Common myeloid progenitor, CD34-positive (primary cell): ENCODE data around the gene RRM1.
A peak's percentile ranks its signal among the peaks of the same experiment; 100 is the strongest.

Source experiments
- CTCF ChIA-PET: fragments of 350-600 bp; sonication (Branson Sonifier 250); formaldehyde crosslinking; loops from one replicate; lab custom pipeline; 2021; ENCODE audit warnings: antibody characterized with exemption; lab: Charles Lee
- POLR2A ChIA-PET: fragments of 350-600 bp; sonication (Branson Sonifier 250); formaldehyde crosslinking; loops from one replicate; lab custom pipeline; 2021; ENCODE audit warnings: antibody characterized with exemption; lab: Charles Lee
- DNase-seq, 3 donors: peaks; one replicate each; pipeline versions ENCODE4 v3.0.0 to v3.0.0-alpha.2; 2013
- H3K27ac ChIP-seq, 2 experiments: 1 replicate in 1 of 2; 2 replicates in 1 of 2; pipeline ENCODE4 v1.7.0; 2013; ENCODE audit warnings: inconsistent platforms in 2 of 2, low read length in 2 of 2, mild to moderate bottlenecking in 2 of 2, low read depth in 1 of 2, moderate library complexity in 1 of 2; ENCODE audit not compliant: severe bottlenecking in 2 of 2, insufficient read depth in 1 of 2, poor library complexity in 1 of 2
- H3K27me3 ChIP-seq, 5 experiments: replicated peaks in 2 of 5; 1 replicate in 3 of 5; 2 replicates in 2 of 5; pipeline versions ENCODE4 v1.6.1 to v1.7.0; 2013; ENCODE audit warnings: low read length in 4 of 5, mild to moderate bottlenecking in 2 of 5, moderate library complexity in 2 of 5, inconsistent platforms in 1 of 5; ENCODE audit not compliant: insufficient read depth in 5 of 5, control insufficient read depth in 4 of 5
- H3K36me3 ChIP-seq, 4 experiments: 1 replicate in 2 of 4; 2 replicates in 2 of 4; pipeline versions ENCODE4 v1.6.1 to v1.7.0; 2013; ENCODE audit warnings: low read length in 3 of 4, control low read depth in 1 of 4, mild to moderate bottlenecking in 1 of 4; ENCODE audit not compliant: control insufficient read depth in 4 of 4, insufficient read depth in 4 of 4
- H3K4me1 ChIP-seq, 4 experiments: 1 replicate in 3 of 4; 2 replicates in 1 of 4; pipeline versions ENCODE4 v1.6.1 to v1.7.1; 2013; ENCODE audit warnings: low read length in 3 of 4, mild to moderate bottlenecking in 3 of 4, control low read depth in 1 of 4, inconsistent platforms in 1 of 4, moderate library complexity in 1 of 4; ENCODE audit not compliant: control insufficient read depth in 4 of 4, insufficient read depth in 4 of 4; ENCODE audit errors: control extremely low read depth in 1 of 4
- H3K4me3 ChIP-seq, 7 experiments: 1 replicate in 4 of 7; 2 replicates in 3 of 7; pipeline versions ENCODE4 v1.5.1 to v1.7.0; 2013; ENCODE audit warnings: mild to moderate bottlenecking in 7 of 7, low read length in 6 of 7, moderate library complexity in 6 of 7, inconsistent platforms in 2 of 7, low read depth in 2 of 7, control low read depth in 1 of 7; ENCODE audit not compliant: insufficient read depth in 4 of 7, control insufficient read depth in 1 of 7; ENCODE audit errors: extremely low read depth in 1 of 7
- H3K9me3 ChIP-seq, 5 experiments: 1 replicate in 4 of 5; 2 replicates in 1 of 5; pipeline versions ENCODE4 v1.6.1 to v1.7.1; 2013; ENCODE audit warnings: low read length in 4 of 5, mild to moderate bottlenecking in 2 of 5, inconsistent platforms in 1 of 5, low read depth in 1 of 5, moderate library complexity in 1 of 5; ENCODE audit not compliant: control insufficient read depth in 4 of 5, insufficient read depth in 2 of 5; ENCODE audit errors: control extremely low read depth in 1 of 5
- WGBS: methylation state at CpG from one replicate; pipeline ENCODE4 v1.1.5; 2013; ENCODE audit not compliant: insufficient coverage; 5-methylcytosine and 5-hydroxymethylcytosine counted together

RRM1 gene

GRCh38 chr11:4065086-4065485, 29.5 kb upstream of the RRM1 start:
- WGBS: no CpG with 5 or more reads among the region's 1 CpG
- Histone ChIP-seq H3K4me3 (no peak overlapping the region), H3K36me3 (peaks cover 5 to 25% (median 10%) of the 10 kb centered on the region in 4 experiments), H3K27me3 (no peaks in the 10 kb centered on the region), H3K4me1 (peaks cover 8 to 61% (median 39%) of the 10 kb centered on the region in 4 experiments), H3K27ac (no peak overlapping the region), H3K9me3 (no peaks in the 10 kb centered on the region)
- POLR2A ChIA-PET: no interaction called here
- CTCF ChIA-PET: interaction anchor here (0.8 to 15.6 kb wide), 5 partner anchors 8 to 218 kb away, joined by 3 to 423 read pairs (median 15); partner anchors contain the start of genes RHOG and STIM1
- no peak for DNase-seq

GRCh38 chr11:4065601-4066377, 28.8 kb upstream of the RRM1 start:
- Histone ChIP-seq H3K9me3 (no peaks in the 10 kb centered on the region), H3K4me1 (peaks cover 8 to 64% (median 40%) of the 10 kb centered on the region in 4 experiments), H3K4me3 (no peak overlapping the region), H3K27ac (no peak overlapping the region), H3K36me3 (peaks cover 0 to 21% (median 3%) of the 10 kb centered on the region in 4 experiments), H3K27me3 (no peaks in the 10 kb centered on the region)
- no peak for DNase-seq
- CTCF ChIA-PET: interaction anchor here (0.7 to 15.6 kb wide), 10 partner anchors 8 to 246 kb away, joined by 3 to 423 read pairs (median 4); partner anchors contain the start of genes RHOG and STIM1
- POLR2A ChIA-PET: no interaction called here
- no CpG with 5 or more reads among the region's 2 CpGs for WGBS

DNA sequence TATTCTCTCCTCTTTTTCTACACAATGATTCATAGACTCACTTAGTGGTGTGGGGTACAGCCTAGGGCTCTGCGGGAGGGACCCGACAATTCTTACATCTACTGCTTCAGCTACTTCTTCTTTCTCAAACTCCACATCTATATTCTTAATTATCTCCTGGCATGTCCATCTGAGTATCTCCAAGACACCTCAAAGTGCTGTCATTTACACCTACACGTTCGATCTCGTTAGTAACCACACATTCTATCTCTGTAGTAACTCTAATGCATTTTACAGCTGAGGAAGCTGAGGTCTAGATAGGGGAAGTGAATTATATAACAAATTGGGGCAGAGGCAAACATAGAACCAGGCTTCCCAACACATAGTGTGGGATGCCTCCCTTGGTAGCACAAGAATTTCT, 27.7 kb upstream of the RRM1 start:
- ChIA-PET POLR2A (interaction anchor here (1.0 to 1.1 kb wide), 2 partner anchors 226 to 359 kb away, joined by 3 to 4 read pairs; partner anchors contain the start of gene RHOG), CTCF (interaction anchor here (1.0 to 15.6 kb wide), 13 partner anchors 9 to 247 kb away, joined by 3 to 423 read pairs (median 3); partner anchors contain the start of genes RHOG and STIM1)
- Histone ChIP-seq H3K9me3 (no peaks in the 10 kb centered on the region), H3K27me3 (no peaks in the 10 kb centered on the region), H3K27ac (peak overlapping the region in 1 of 2 experiments; percentile 2), H3K4me3 (no peak overlapping the region), H3K36me3 (peaks cover 0 to 15% (median 0%) of the 10 kb centered on the region in 4 experiments), H3K4me1 (peaks cover 10 to 68% (median 45%) of the 10 kb centered on the region in 4 experiments)
- peak in 2 of 3 donors; percentile 65 to 76 for DNase-seq
- 20% methylated on average over 2 of the region's 5 CpGs for WGBS

DNA sequence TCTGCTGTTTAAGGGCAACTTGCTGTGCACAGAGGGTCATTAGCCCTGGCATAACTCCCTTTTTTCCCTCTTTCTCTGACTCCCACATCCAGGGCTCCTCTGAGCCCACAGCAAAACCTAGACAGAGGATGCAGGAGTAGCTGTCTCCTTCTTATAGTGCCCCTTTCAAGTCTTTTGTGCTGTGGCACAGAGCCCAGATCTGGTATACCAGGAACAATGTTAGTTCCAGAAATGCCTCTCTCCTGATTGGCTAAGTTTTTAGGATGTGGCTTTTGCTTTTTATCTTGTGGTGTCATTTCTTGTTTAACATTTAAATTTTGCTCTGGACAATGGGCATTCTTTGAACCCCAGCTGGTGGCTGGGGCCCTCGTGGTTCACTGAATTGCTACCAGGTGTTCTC, 25.6 kb upstream of the RRM1 start:
- WGBS: no CpG with 5 or more reads among the region's 1 CpG
- Histone ChIP-seq H3K27me3 (no peaks in the 10 kb centered on the region), H3K27ac (peak overlapping the region in 1 of 2 experiments; percentile 11), H3K4me1 (peaks cover 16 to 72% (median 50%) of the 10 kb centered on the region in 4 experiments), H3K9me3 (no peaks in the 10 kb centered on the region), H3K36me3 (peaks cover 5 to 19% (median 6%) of the 10 kb centered on the region in 4 experiments), H3K4me3 (peak overlapping the region in 2 of 7 experiments; percentile 8 to 31)
- POLR2A ChIA-PET: no interaction called here
- CTCF ChIA-PET: interaction anchor here (0.6 to 15.6 kb wide), 7 partner anchors 12 to 1251 kb away, joined by 3 to 423 read pairs (median 4); partner anchors contain the start of genes RHOG and STIM1
- DNase-seq: peak; percentile 40 to 81 (median 77)

DNA sequence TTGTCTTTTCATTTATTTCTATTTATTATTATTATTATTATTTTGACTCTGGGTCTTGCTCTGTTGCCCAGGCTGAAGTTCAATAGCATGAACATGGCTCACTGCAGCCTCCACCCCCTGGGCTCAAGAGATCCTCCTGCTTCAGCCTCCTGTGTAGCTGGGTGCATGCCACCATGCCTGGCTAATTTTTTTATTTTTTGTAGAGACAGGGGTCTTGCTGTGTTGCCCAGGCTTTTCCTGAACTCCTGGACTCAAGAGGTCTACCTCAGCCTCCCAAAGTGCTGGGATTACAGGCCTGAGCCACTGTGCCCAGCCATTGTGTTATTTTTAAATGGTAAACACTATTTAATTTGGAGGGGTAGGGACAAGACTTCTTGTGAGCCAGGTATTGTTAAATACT, 23.3 kb upstream of the RRM1 start:
- POLR2A ChIA-PET: no interaction called here
- Histone ChIP-seq H3K27me3 (no peaks in the 10 kb centered on the region), H3K4me3 (no peak overlapping the region), H3K36me3 (peaks cover 10 to 20% (median 15%) of the 10 kb centered on the region in 4 experiments), H3K9me3 (no peaks in the 10 kb centered on the region), H3K4me1 (peaks cover 13 to 54% (median 42%) of the 10 kb centered on the region in 4 experiments), H3K27ac (no peak overlapping the region)
- CTCF ChIA-PET: interaction anchor here (1.2 to 15.6 kb wide), 17 partner anchors 7 to 298 kb away, joined by 3 to 423 read pairs (median 16); partner anchors contain the start of genes PGAP2, RHOG and STIM1
- no peak for DNase-seq

- no peaks in the 10 kb centered on the region for H3K27me3 ChIP-seq
- CTCF ChIA-PET: interaction anchor here (0.6 to 15.6 kb wide), 39 partner anchors 8 to 350 kb away, joined by 3 to 423 read pairs (median 7); partner anchors contain the start of genes PGAP2, RHOG and STIM1
These were observed 22.7 kb upstream of the RRM1 start for GRCh38 chr11:4071914-4072313.

More at GRCh38 chr11:4071914-4072313, 22.7 kb upstream of the RRM1 start:
- no peak for DNase-seq
- Histone ChIP-seq H3K36me3 (peaks cover 10 to 20% (median 15%) of the 10 kb centered on the region in 4 experiments), H3K4me3 (no peak overlapping the region), H3K27ac (no peak overlapping the region), H3K9me3 (no peaks in the 10 kb centered on the region), H3K4me1 (peaks cover 13 to 48% (median 36%) of the 10 kb centered on the region in 4 experiments)
- POLR2A ChIA-PET: no interaction called here
